Thoracic aorta (tissue), 2 donors: ENCODE data around the gene LZTS2. TPM values are rescaled to one million over a fixed set of nuclear protein-coding genes. Genes with fewer than 3 reads are reported as not detected.

ENCODE experiments used
- ATAC-seq: fragments of 150-250 bp; one replicate; pipeline ENCODE4 v1.8.0; 2017; ENCODE audit warnings: low read depth; ENCODE audit not compliant: insufficient number of reproducible peaks, low FRiP score
- DNase-seq: peaks from one replicate; pipeline ENCODE4 v3.0.0-alpha.2; 2020; ENCODE audit warnings: low spot score
- H3K27ac ChIP-seq, 2 donors: fragments of 200-600 bp; sonication (generic); 1 replicate in 1 of 2; 2 replicates in 1 of 2; pipeline ENCODE4 v1.5.1; 2016; ENCODE audit warnings: mild to moderate bottlenecking in 2 of 2, moderate library complexity in 2 of 2
- H3K27me3 ChIP-seq: fragments of 200-600 bp; sonication (generic); replicated peaks from 2 replicates; pipeline ENCODE4 v1.6.0; 2016; ENCODE audit warnings: mild to moderate bottlenecking; ENCODE audit not compliant: insufficient read depth
- H3K36me3 ChIP-seq: fragments of 200-600 bp; sonication (generic); one replicate; pipeline ENCODE4 v1.5.1; 2016
- H3K4me1 ChIP-seq, 2 donors: fragments of 200-600 bp; sonication (generic); 1 replicate in 1 of 2; 2 replicates in 1 of 2; pipeline versions ENCODE4 v1.5.1 to v1.6.0; 2016; ENCODE audit warnings: low read depth in 2 of 2, mild to moderate bottlenecking in 1 of 2; ENCODE audit not compliant: control insufficient read depth in 1 of 2
- H3K4me3 ChIP-seq: fragments of 200-600 bp; sonication (generic); 2 replicates; pipeline ENCODE4 v1.5.1; 2016; ENCODE audit warnings: mild to moderate bottlenecking
- H3K9me3 ChIP-seq: fragments of 200-600 bp; sonication (generic); 2 replicates; pipeline ENCODE4 v1.5.1; 2016
- CTCF ChIP-seq: fragments of 200-600 bp; sonication (generic); IDR thresholded peaks from one replicate; pipeline ENCODE4 v1.5.1; 2019; ENCODE audit warnings: antibody characterized with exemption
- total RNA-seq, 2 donors: library from RNA; depleted of rRNA; stranded (reverse); fragments of >200 nt; gene quantifications; one replicate each; pipeline versions ENCODE4 v1.1.0 to v1.2.3, GENCODE V29; 2016

The LZTS2 gene
- total RNA-seq, 2 donors from 2014 or later: 127 to 165 TPM

- Histone ChIP-seq H3K27me3 (no peaks in the 10 kb centered on the region), H3K4me3 (no peak overlapping the region), H3K4me1 (no peaks in the 10 kb centered on the region), H3K9me3 (no peaks in the 10 kb centered on the region), H3K27ac (no peak overlapping the region), H3K36me3 (no peaks in the 10 kb centered on the region)
- ATAC-seq: no peak
- no peak for TF ChIP-seq CTCF
- DNase-seq: no peak
These were observed 22.2 kb downstream of the LZTS2 start for GRCh38 chr10:101021692-101022251.

DNA sequence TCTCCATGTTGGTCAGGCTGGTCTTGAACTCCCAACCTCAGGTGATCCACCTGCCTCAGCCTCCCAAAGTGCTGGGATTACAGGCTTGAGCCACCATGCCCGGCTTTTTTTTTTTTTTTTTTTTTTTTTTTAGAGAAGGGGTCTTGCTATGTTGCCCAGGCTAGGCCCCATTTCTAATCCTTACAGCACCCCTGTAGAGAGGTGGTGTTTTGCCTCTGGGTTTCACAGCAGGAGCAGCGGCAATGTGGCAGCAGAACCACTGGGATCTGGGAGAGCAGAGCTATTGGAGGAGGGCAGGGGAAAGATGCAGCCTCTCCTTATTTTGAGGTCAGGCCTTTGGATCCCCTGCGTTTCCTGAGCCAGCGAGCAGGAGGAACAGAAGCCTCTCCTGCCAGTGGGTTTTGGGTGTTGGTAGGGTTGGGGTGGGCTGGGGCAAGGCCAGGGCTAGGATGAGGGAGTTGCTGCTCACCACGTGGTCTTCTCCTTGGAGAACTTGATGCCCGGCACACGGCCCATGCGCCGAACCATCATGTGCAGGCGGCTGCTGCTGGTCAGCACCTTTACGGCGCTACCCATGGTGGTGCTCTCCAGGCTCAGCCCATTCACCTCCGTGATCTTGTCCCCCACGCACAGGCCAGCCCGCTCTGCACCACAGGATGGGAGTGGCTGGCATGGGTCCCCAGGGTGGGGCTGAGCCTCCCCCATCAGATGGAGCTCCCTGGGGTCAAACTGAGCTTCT lies 23.5 kb downstream of the LZTS2 start:
- ATAC-seq: no peak
- DNase-seq: no peak
- H3K27me3 ChIP-seq: no peaks in the 10 kb centered on the region

GRCh38 chr10:101027106-101027720 lies 27.6 kb downstream of the LZTS2 start:
- ATAC-seq (no peak), DNase-seq (no peak)
- H3K4me3 ChIP-seq: no peak overlapping the region
- TF ChIP-seq CTCF: no peak
- H3K36me3 ChIP-seq: no peaks in the 10 kb centered on the region
- no peaks in the 10 kb centered on the region for H3K9me3 ChIP-seq
- H3K27ac ChIP-seq: no peak overlapping the region
- no peaks in the 10 kb centered on the region for H3K27me3 ChIP-seq
- peaks cover 0 to 7% of the 10 kb centered on the region in 2 donors for H3K4me1 ChIP-seq

More for the DNA sequence above, 23.5 kb downstream of the LZTS2 start:
- Histone ChIP-seq H3K4me1 (no peaks in the 10 kb centered on the region), H3K4me3 (no peak overlapping the region), H3K9me3 (no peaks in the 10 kb centered on the region), H3K36me3 (no peaks in the 10 kb centered on the region), H3K27ac (no peak overlapping the region)
- TF ChIP-seq CTCF: no peak

DNA sequence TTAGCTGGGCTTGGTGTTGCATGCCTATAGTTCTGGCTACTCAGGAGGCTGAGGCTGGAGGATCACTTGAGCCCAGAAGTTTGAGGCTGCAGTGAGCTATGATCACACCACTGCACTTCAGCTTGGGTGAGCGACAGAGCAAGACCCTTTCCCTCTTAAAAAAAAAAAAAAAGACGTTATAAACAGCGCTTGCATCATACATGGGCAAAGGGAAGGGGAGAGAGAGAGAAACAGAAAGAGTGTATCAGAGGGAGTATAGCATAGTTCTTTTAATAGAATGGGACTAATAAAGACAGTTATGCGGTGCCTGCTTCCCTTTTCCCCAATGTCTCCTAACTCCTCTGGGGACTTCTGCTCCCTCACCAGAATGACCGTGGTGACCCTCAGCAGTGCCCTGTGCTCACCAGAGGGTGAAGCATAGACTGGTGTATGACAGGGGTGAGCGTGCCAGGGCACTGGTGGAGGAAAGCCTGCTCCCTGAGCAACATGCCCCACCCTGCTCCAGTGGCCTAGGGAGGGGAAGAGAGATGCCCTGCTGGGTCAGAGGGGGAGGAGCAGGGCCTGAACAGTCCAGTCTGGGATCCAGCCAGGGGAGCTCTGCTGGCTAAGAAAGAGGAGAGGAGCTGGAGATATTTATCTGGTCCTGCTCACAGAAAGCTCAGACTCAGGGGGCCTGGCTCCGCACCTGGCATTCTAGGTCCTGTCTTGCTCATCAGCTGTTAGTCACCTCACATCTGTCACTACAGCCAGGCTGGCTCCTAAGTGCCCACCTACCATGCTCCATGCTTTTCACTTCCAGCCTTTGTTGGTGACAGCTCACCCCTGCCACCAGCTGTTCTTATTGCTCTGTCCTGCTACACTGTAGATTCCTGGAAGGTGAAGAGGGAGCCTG lies 29.1 kb downstream of the LZTS2 start:
- H3K9me3 ChIP-seq: no peaks in the 10 kb centered on the region
- H3K27ac ChIP-seq: no peak overlapping the region
- no peak for ATAC-seq
- peaks cover 8 to 17% of the 10 kb centered on the region in 2 donors for H3K4me1 ChIP-seq
- no peak for TF ChIP-seq CTCF
- no peak for DNase-seq
- no peak overlapping the region for H3K4me3 ChIP-seq
- H3K27me3 ChIP-seq: no peaks in the 10 kb centered on the region
- H3K36me3 ChIP-seq: no peaks in the 10 kb centered on the region
